HG03196 (cell line): Measurements from ENCODE around the gene UHRF2.
"Not testable (repeated sequence)": the region's sequence is repeated elsewhere in the genome, so short reads cannot be mapped to it uniquely, and the experiment has no call there.

Experiments used
- ATAC-seq: cut with Tn5 transposase; IDR thresholded peaks from one replicate; pipeline ENCODE4 v1.9.1; 2021; ENCODE audit not compliant: unreplicated experiment

UHRF2 gene

DNA sequence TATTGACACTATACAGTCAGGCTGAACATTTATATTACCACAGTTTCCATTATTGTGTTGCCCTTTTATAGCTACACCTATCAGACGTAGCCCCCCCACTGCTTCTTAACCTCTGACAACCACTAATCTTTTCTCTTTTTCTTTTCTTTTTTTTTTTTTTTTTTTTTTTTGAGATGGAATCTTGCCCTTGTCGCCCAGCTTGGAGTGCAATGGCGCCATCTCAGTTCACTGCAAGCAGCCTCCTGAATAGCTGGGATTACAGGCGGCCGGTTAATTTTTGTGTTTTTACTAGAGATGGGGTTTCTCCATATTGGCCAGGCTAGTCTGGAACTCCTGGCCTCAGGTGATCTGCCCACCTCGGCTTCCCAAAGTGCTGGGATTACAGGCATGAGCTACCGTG lies 75.4 kb downstream of the UHRF2 start:
- no peak for ATAC-seq

DNA sequence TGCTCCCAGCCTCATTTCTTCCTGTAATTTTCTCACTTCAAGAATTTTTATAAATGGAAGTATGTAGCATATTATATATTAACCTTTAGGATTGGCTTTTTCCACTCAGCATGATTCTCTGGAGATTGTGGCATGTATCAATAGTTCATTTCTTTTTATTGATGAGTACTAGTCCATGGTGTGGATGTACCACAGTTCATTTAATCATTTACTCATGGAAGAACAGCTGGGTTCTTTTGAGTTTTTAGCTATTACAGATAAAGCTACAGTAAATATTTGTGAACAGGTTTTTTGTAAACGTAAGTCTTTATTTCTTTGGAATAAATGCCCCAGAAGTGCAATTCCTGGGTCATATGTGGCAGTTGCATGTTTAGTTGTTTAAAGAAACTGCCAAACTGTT lies 76.1 kb downstream of the UHRF2 start:
- no peak for ATAC-seq

DNA sequence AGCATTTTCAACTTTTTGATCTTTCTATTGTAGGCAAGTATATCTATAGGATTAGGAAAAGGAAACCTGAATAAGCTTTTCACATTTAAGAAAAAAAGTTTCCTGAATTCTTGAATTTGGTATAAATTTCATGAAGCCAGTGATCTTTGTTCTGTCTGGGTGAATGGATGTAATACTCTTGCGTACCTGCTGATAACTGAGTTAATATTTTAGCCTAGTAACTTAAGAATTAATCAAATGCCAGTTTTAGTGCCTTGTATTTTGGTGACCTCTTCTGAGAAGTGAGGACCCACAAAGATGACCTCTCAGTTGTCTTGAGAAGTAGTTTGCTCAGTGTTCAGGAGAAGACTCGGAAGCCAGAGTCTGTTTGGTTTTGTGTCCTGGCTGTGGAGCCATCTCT lies 77.9 kb downstream of the UHRF2 start:
- ATAC-seq: no peak

DNA sequence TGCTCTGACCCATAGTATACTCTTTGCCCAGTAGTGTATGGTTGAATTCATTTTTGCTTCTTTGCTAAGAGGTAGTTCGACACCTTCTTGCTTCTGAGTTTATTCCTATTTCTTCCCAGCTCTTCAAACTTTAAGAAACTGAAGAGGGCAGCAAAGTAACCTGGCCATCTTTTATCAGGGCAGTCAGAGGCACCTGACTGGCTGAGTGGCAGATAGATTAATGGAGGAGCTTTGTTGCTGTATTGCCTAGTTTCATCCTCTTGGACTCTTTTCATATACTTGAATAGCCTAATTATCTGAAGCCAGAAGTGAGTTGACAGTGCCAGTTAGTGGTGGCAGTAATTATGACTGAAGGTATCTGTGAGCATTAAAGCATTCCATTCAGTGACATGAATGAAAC lies 82.5 kb downstream of the UHRF2 start:
- ATAC-seq: no peak

DNA sequence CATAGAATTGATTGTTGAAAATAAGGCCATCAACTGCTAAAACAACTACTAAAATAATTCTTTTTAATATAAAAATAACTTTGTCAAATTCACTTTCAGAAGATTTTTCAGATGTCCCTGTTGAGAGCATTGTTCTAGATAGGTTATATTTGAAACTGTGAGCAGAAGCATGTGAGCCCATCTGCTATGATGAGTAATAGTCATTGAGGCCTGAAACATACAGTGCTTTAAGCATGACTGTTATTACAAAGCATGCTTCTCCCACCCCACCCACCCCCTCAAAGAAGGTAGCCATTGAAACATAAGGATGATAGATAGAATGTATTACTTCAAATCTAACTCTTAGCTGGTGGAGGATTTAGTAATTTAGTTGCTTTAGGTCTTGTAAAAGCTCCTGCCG lies 86.0 kb downstream of the UHRF2 start:
- ATAC-seq: no peak

DNA sequence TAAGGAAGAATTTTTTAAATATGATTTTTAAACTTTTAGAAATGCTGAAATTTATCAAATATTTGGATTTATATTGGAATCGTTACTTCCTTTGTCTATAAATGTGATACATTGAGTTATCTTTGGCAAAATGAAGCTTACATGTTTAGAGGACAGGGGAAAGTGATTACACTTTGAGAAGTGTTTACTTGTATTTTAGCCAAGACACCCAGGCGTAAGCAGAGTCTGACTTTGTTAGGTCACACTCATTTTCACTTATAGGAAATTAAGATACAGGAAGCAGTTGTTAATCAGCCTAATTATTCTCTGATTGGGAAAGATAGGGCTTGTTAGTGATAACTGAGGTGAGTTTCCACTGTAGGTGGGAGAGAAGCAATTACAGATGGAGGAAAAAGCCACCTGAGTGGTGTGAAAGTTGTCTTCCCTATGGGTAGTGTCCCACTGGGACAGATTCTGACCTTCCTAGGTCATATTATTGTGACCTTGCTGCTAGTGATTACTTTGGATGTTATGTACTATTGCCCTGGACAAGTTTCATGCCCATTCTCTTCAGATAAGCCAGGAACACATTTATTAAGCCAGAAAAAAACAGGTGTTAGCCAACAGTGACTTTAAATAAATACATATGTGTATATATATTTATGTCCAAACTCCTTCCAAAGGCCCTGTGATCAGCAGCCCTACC lies 88.7 kb downstream of the UHRF2 start:
- ATAC-seq: no peak

DNA sequence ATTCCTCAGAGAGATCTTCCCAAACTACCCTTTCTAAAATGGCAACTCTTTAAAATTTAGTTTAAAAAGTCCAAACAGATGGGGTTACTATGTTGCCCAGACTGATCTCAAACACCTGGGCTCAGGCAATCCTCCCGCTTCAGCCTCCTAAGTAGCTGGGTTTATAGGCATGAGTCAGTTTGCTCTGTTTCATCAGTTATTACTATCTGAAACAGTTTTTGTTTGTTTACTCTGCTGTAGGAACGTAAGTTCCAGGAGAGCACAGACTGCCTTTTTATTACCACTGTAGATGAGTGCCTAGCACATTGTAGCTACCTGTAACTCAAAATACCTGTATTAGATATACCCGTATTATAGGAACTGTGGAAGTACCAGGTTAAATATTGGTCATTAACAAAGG lies 89.4 kb downstream of the UHRF2 start:
- ATAC-seq: no peak

DNA sequence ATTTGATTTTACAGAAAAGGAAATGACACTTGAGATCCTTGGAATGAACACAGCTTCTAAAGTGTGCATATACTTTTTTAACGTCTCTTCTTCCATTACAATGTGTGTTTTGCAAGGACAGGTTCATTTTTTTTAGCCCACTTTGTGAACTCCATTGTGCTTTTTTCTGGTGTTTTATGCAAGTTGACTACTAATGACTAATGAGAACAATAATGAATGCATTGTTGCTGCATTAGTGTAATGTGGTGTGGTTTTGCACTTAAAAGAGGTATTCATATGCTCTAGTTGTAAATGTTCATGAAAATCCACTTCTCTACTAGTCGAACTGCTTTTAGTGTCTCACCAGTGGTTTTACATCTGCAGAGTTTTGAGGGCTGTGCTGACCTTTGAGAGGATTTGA lies 93.6 kb downstream of the UHRF2 start:
- no peak for ATAC-seq

DNA sequence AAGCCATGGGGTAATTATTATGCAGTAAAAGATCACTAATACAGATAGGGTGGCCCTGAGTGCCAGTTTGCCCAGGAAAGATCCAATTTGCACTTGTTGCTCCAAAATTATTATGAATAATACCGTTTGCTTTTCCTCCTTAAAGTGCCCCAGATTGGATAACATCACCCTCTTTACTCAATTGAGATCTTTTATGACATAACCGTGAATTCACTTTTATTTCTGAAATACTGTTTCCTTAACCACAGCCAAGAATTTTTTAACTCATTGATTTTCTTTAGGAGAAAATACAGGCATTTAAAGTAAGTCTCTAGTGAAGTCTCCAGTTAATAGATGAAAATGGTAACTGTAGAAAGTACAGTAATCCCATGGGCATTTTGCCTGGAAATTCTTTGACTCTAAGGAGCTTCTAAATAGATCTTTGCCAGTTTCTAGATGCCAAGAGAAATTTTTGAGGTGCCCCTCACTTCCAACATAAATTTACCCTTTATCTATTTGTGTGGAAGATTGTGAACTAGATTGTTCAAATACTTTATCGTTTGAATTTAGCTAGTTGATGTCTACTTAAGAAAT lies 99.2 kb downstream of the UHRF2 start:
- no peak for ATAC-seq

DNA sequence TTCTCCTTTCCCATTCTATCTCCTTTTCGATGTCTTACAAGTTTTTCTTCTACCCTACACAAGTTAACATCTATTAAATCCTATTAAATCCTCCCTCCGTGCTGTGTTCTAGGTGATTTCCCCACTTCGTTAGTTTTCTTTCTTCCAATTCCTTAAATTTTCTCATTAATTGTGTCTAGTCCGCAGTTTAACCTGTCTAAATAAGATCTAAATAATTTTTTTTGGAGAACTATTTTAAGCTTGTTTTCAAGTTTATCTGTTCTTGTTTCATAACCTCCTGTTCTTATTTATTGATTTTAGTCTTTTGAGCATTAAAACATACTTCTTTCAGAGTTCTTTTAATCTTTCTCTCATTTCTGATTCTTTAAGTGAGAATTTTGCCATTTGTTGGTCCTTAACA lies 109.3 kb downstream of the UHRF2 start:
- ATAC-seq: no peak

DNA sequence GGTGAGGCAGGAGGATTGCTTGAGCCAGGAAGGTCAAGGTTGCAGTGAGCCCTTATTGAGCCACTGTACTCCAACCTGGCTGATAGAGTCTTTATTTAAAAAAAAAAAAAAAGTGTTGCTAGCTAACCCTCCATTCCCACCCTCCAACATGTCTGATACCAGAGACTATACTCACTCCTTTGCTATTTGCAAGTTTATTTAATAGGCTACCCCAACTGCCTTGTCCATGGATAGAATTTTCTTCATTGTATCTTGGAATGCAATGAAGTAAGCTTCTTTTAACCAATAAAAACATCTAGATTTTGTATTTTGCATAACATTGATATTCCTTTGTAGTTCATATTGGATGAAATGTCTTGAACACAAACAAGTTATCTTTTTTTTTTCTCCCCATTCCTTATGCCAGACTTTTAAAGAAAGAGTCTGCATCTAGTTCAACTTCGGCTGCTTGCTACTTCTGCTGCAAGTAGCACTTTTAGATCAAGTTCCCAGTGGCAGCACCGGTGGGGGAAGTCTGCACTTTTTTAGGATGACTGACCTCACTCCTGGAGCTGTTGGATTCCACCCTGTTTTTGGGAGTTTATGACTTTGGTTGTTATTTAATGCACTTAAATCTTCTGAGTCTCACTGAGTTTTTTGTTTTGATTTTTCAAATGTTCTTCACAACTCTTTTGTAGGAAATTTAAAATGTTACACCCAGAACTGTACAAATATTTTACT lies 112.5 kb downstream of the UHRF2 start:
- ATAC-seq: no peak

DNA sequence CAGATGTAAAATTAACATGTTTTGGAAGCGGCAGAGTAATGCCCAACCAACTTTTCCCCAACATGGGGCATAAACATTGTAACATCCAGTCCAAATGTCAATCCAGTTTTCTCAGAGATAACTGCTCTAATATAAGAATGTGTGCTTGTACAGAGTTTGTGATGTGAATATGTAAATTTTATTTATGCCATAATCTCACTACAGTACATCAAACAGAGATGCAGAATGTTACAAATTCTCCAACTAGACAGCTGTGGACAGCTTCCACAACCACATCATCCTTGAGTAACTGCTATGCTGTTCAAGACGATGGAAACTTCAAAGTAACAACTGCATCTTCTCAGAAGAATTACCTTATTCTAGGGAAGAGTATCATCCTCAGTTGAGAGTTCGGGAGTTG lies 122.6 kb downstream of the UHRF2 start:
- ATAC-seq: no peak

DNA sequence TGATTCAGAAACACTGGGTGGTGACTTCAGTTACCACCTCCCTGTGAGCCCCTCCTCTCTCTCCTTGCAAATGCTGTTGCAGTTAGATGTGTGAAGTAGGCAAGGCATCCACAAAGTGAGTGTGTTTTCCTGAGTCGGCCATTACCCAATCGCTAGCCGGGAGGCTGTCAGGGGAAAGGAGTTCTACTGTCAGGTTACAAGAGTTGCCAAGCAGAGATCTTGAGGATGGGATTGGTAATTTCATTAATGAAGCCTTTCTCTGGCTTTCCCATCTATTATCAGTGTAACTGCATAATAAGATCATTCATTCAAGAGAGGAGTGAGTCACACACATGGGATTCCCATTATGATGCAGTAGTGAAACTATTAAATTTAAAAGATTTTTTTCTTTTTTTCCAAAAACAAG lies 125.7 kb downstream of the UHRF2 start:
- ATAC-seq: no peak

DNA sequence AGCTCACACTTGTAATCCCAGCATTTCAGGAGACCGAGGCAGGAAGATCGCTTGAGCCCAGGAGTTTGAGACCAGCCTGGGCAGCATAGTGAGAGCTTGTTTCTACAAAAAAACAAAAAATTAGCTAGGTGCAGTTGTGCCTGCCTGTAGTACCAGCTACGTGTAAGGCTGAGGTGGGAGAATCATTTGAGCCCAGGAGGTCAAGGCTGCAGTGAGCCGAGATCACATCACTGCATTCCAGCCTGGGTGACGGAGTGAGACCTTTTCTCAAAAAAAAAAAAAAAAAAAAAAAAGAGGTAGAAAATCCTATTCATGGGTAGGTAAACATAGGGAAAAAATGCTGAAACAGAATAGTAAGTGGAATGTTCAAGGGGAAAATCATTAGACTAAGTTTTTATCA lies 129.6 kb downstream of the UHRF2 start:
- ATAC-seq: not testable (repeated sequence)

DNA sequence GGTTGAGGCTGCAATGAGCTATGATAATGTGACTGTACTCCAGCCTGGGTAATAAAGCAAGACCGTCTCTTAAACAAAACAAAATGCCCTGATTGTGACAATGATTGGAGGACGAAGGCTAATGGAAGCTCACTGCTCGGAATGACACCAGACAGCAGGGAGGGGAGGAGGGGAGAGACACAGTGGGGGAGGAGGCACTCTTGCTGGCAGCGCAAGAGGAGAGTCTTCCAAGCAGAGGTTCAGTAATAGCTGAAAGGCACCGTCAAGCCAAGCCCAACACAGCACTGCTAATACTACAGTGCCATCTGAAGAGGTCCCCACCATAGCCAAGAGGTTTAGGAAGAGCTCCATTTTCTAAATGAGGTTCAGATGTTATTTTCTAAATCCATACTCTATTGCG lies 130.2 kb downstream of the UHRF2 start:
- ATAC-seq: no peak

DNA sequence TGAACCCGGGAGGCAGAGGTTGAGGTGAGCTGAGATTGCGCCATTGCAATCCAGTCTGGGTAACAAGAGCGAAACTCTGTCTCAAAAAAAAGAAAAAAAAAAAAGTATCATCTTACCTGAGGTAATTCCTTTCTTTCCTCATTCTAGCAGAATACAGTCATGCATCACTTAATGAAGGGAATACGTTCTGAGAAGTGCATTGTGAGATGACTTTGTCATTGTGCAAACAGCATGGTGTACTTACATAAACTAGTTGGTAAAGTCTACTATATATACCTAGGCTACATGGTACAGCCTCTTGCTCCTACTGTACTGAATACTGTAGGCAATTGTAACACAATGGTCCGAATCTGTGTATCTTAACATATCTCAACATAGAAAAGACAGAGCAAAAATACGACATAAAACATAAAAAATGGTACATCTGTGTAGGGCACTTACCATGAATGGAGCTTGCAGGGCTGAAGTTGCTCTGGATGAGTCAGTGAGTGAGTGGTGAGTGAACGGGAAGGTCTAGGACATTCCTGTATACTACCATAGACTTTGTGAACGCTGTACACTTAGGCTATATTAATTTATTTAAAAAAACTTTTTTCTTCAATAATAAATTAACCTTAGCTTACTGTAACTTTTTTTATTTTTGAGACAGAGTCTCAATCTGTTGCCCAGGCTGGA lies 132.2 kb downstream of the UHRF2 start:
- no peak for ATAC-seq

DNA sequence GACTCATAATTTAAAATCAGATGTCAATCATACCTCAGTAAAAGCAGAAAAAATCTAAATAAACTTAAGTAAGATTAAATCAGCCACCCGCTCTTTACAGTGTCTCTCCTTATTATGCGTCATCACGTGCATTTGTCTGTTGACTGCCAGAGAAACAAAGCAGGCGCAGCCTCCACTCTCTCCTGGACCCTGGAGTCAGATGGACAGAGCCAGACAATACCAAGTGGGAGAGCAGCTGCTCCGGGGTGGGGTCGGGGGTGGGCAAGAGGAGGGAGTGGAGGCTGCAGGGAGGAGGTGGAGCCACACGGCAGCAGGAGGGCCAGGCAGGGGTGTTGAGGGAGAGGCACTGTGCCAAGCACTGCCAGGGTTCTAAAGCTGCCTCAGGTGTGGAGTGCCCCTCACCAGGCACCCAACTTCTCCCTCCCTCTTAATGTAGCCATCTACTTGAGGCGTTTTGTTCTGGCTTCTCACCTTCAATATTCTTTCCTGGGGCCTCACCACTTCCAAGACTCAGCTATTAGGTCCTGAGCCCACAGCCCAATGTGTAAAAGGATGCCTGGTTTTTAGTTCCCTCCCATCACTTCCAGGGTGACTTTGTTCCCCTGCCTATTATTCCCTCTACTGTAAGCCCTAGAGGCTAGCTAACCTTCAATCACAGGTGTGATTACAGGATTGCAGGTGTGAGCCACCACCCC lies 136.3 kb downstream of the UHRF2 start:
- no peak for ATAC-seq

DNA sequence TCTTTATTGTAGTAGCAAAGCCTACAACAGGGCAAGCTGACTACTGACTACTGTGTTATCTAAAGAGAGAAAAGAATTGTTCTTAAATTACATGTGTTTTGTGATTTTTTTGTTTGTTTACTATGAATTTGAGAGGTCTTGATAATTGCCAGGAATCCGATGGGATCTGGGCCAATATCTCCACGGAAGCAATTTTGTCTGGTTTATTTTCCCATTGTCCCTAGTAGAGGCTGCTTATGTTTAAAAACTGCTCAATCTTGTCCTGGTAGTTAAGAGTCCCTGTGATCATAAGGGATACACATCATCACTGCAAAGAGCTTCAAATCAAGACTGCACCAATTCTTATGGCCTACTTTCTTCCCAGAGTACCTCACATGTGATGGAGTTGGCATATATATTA lies 138.1 kb downstream of the UHRF2 start:
- ATAC-seq: no peak

DNA sequence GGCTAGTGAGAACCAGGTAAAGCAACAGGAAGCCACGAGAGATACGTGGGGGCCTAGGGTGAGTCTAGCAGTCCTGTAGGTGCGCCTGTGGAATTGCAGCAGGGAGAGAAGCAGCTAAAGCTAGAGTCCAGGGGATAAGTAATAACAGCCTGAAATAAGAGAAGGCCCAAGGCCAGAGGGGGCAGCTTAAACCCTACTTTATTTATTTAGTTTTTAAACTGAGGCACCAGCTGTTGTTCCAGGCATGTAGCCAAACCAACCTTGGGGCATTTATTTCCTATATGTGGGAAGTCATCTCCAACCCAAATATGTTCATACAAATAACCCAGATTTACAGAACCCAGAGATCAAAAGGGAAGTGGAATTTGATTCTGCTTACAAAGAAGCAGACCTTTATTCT lies 139.0 kb downstream of the UHRF2 start:
- no peak for ATAC-seq

DNA sequence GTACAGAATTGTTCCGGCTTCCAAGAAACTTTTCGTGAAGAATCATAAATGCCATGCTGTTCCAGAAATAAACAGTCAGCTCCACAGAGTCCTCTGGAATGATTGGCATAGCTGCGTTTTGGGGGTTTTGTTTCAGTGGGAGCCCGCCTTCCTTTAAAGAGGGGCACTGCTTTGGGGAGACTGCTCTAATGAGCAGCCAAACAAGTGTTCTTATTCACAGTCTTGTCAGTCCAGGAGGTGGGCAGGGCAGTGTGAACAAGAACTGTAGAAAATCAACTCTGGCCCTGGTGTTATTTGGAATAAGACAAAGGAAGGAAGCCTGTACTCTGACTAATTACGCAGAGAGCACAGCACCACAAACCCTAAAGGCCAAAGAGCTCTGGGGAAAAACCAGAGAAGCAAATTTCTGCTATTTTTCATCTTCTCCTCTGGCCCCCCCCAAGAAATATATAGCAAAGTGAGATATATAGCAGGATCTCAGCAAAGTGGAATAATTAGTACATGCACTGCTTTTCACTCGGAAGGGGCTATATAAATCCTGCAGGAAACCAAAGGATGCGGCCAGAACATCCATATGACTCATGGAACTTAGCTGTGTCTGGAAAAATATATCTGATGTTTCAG lies 139.6 kb downstream of the UHRF2 start:
- ATAC-seq: no peak

DNA sequence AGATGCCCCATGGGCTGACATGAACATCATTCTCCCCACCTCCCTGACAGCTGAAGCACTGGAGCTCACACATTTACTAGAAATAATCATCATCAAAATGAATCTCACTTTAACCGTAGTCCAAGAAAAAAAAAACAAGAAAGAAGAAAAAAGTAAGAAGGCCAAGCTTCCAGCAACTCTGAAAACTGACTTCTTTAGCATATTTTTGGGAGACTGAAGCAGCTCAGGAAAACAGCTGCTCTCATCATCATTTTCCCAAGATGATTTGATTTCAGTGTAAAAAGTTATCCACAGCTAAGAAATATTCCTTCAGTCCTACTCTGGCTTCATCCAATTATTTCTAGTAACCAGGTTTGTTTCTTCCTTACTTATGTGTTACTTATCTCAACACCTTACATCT lies 140.9 kb downstream of the UHRF2 start:
- ATAC-seq: no peak
